Trophoblast cell (in vitro differentiated cells and primary cell): Measurements from ENCODE around the gene KIF6.

Experiments used
- DNase-seq, 2 donors: peaks; one replicate each; pipeline ENCODE4 v3.0.0-alpha.2; 2016
- H2AFZ ChIP-seq: 2 replicates; pipeline ENCODE4 v1.6.1; 2013; ENCODE audit warnings: low read length, moderate library complexity, mild to moderate bottlenecking; ENCODE audit not compliant: insufficient read depth, poor library complexity
- H2AK5ac ChIP-seq: 2 replicates; pipeline ENCODE4 v1.6.1; 2013; ENCODE audit warnings: mild to moderate bottlenecking, low read length
- H2BK120ac ChIP-seq: 2 replicates; pipeline ENCODE4 v1.6.1; 2013; ENCODE audit warnings: low read length, mild to moderate bottlenecking, moderate library complexity; ENCODE audit not compliant: insufficient read depth, poor library complexity
- H2BK12ac ChIP-seq: 2 replicates; pipeline ENCODE4 v1.6.1; 2013; ENCODE audit warnings: mild to moderate bottlenecking, low read length, moderate library complexity
- H2BK5ac ChIP-seq: 2 replicates; pipeline ENCODE4 v1.6.1; 2013; ENCODE audit warnings: low read length, low read depth, moderate library complexity, mild to moderate bottlenecking; ENCODE audit not compliant: poor library complexity
- H3K14ac ChIP-seq: 2 replicates; pipeline ENCODE4 v1.6.1; 2013; ENCODE audit warnings: mild to moderate bottlenecking, low read length
- H3K18ac ChIP-seq: 2 replicates; pipeline ENCODE4 v1.6.1; 2013; ENCODE audit warnings: mild to moderate bottlenecking, low read length
- H3K23ac ChIP-seq: 2 replicates; pipeline ENCODE4 v1.6.1; 2013; ENCODE audit warnings: low read length
- H3K27ac ChIP-seq: 2 replicates; pipeline ENCODE4 v1.5.1; 2013; ENCODE audit warnings: low read depth, mild to moderate bottlenecking, inconsistent platforms, low read length, moderate library complexity
- H3K27me3 ChIP-seq: 2 replicates; pipeline ENCODE4 v1.6.1; 2013; ENCODE audit warnings: inconsistent platforms, mild to moderate bottlenecking, low read length, moderate library complexity; ENCODE audit not compliant: insufficient read depth
- H3K36me3 ChIP-seq, 2 experiments: 1 replicate in 1 of 2; 2 replicates in 1 of 2; pipeline ENCODE4 v1.6.1; 2013; ENCODE audit warnings: low read length in 2 of 2, mild to moderate bottlenecking in 2 of 2, moderate library complexity in 1 of 2; ENCODE audit not compliant: insufficient read depth in 2 of 2, control insufficient read depth in 1 of 2
- H3K4ac ChIP-seq: 2 replicates; pipeline ENCODE4 v1.6.1; 2013; ENCODE audit warnings: low read depth, mild to moderate bottlenecking, low read length, moderate library complexity
- H3K4me1 ChIP-seq, 2 experiments: 1 replicate in 1 of 2; 2 replicates in 1 of 2; pipeline ENCODE4 v1.6.1; 2013; ENCODE audit warnings: low read length in 2 of 2, mild to moderate bottlenecking in 2 of 2, moderate library complexity in 1 of 2; ENCODE audit not compliant: insufficient read depth in 2 of 2, control insufficient read depth in 1 of 2
- H3K4me2 ChIP-seq: 2 replicates; pipeline ENCODE4 v1.6.1; 2013; ENCODE audit warnings: inconsistent platforms, mild to moderate bottlenecking, low read length, moderate library complexity
- H3K4me3 ChIP-seq: 2 replicates; pipeline ENCODE4 v1.5.1; 2013; ENCODE audit warnings: mild to moderate bottlenecking, low read depth, low read length, inconsistent platforms
- H3K79me1 ChIP-seq: one replicate; pipeline ENCODE4 v1.6.1; 2013; ENCODE audit warnings: low read length
- H3K79me2 ChIP-seq: 2 replicates; pipeline ENCODE4 v1.6.1; 2013; ENCODE audit warnings: low read length, mild to moderate bottlenecking; ENCODE audit not compliant: control insufficient read depth, insufficient read depth, poor library complexity
- H3K9ac ChIP-seq: 2 replicates; pipeline ENCODE4 v1.6.1; 2013; ENCODE audit warnings: mild to moderate bottlenecking, low read length
- H3K9me3 ChIP-seq: 2 replicates; pipeline ENCODE4 v1.6.1; 2013; ENCODE audit warnings: low read depth, mild to moderate bottlenecking, control low read depth, inconsistent platforms, low read length; ENCODE audit not compliant: insufficient read depth
- H4K12ac ChIP-seq: 2 replicates; pipeline ENCODE4 v1.6.1; 2013; ENCODE audit warnings: low read depth, mild to moderate bottlenecking, low read length, moderate library complexity
- H4K8ac ChIP-seq: 2 replicates; pipeline ENCODE4 v1.6.1; 2013; ENCODE audit warnings: low read depth, mild to moderate bottlenecking, low read length, moderate library complexity
- H4K91ac ChIP-seq: one replicate; pipeline ENCODE4 v1.6.1; 2013; ENCODE audit warnings: low read depth, mild to moderate bottlenecking, low read length, moderate library complexity
- WGBS: extraction: QIAGEN DNeasy Blood & Tissue Kit; methylation state at CpG from one replicate; pipeline ENCODE4 v1.1.7; 2013; ENCODE audit warnings: missing lambda C conversion rate; ENCODE audit not compliant: insufficient read length, insufficient coverage; ENCODE audit errors: extremely low coverage; 5-methylcytosine and 5-hydroxymethylcytosine counted together

Gene KIF6

GRCh38 chr6:39313526-39314272 is 411.5 kb downstream of the KIF6 start:
- peaks cover 0 to 2% of the 10 kb centered on the region in 2 experiments for H3K4me1 ChIP-seq
- H3K4me2 ChIP-seq: peak overlapping the region; percentile 45
- H2BK120ac ChIP-seq: no peak overlapping the region
- H2BK12ac ChIP-seq: no peak overlapping the region
- H3K4me3 ChIP-seq: no peak overlapping the region
- H3K27me3 ChIP-seq: peaks cover 40% of the 10 kb centered on the region
- H4K91ac ChIP-seq: no peak overlapping the region
- H4K8ac ChIP-seq: no peak overlapping the region
- no peak overlapping the region for H3K23ac ChIP-seq
- H3K27ac ChIP-seq: no peak overlapping the region
- H3K18ac ChIP-seq: no peak overlapping the region
- H4K12ac ChIP-seq: no peak overlapping the region
- no CpG with 5 or more reads among the region's 80 CpGs for WGBS
- H3K9me3 ChIP-seq: peaks cover 11% of the 10 kb centered on the region
- H3K79me1 ChIP-seq: no peaks in the 10 kb centered on the region
- H3K9ac ChIP-seq: no peak overlapping the region
- no peak overlapping the region for H3K4ac ChIP-seq
- no peak for DNase-seq
- H2AFZ ChIP-seq: no peak overlapping the region
- no peak overlapping the region for H2AK5ac ChIP-seq
- H2BK5ac ChIP-seq: no peak overlapping the region
- H3K36me3 ChIP-seq: no peaks in the 10 kb centered on the region
- no peak overlapping the region for H3K14ac ChIP-seq
- H3K79me2 ChIP-seq: no peaks in the 10 kb centered on the region

- no peak overlapping the region for H3K4me3 ChIP-seq
- H3K4me1 ChIP-seq: peaks cover 0 to 2% of the 10 kb centered on the region in 2 experiments
- H3K27ac ChIP-seq: no peak overlapping the region
- H4K8ac ChIP-seq: no peak overlapping the region
- no peak overlapping the region for H2BK5ac ChIP-seq
- H2BK12ac ChIP-seq: no peak overlapping the region
- no peaks in the 10 kb centered on the region for H3K36me3 ChIP-seq
- no peak overlapping the region for H3K23ac ChIP-seq
- no peak overlapping the region for H4K91ac ChIP-seq
- peaks cover 11% of the 10 kb centered on the region for H3K9me3 ChIP-seq
- H3K9ac ChIP-seq: no peak overlapping the region
- H3K27me3 ChIP-seq: peaks cover 40% of the 10 kb centered on the region
- no peaks in the 10 kb centered on the region for H3K79me1 ChIP-seq
- no peak overlapping the region for H2BK120ac ChIP-seq
- H4K12ac ChIP-seq: no peak overlapping the region
- H2AFZ ChIP-seq: no peak overlapping the region
- H3K4ac ChIP-seq: no peak overlapping the region
- no peak overlapping the region for H3K14ac ChIP-seq
- no peak overlapping the region for H2AK5ac ChIP-seq
- no CpG with 5 or more reads among the region's 45 CpGs for WGBS
- DNase-seq: no peak
- peak overlapping the region; percentile 45 for H3K4me2 ChIP-seq
- H3K79me2 ChIP-seq: no peaks in the 10 kb centered on the region
- H3K18ac ChIP-seq: no peak overlapping the region
These were observed 412.2 kb downstream of the KIF6 start for GRCh38 chr6:39312912-39313525.

GRCh38 chr6:39310542-39310941 is 414.7 kb downstream of the KIF6 start:
- no CpG with 5 or more reads among the region's 4 CpGs for WGBS
- H3K4ac ChIP-seq: no peak overlapping the region

GRCh38 chr6:39309942-39310531 is 415.2 kb downstream of the KIF6 start:
- no peak overlapping the region for H3K27ac ChIP-seq
- peaks cover 2% of the 10 kb centered on the region for H3K9me3 ChIP-seq
- no peak overlapping the region for H4K91ac ChIP-seq
- no peak overlapping the region for H3K4me3 ChIP-seq
- H3K23ac ChIP-seq: no peak overlapping the region
- peaks cover 30% of the 10 kb centered on the region for H3K27me3 ChIP-seq
- H3K4ac ChIP-seq: no peak overlapping the region
- no peak overlapping the region for H2BK120ac ChIP-seq
- no peak overlapping the region for H2AFZ ChIP-seq
- no peak overlapping the region for H4K12ac ChIP-seq
- H3K9ac ChIP-seq: no peak overlapping the region
- H3K14ac ChIP-seq: no peak overlapping the region
- no peaks in the 10 kb centered on the region for H3K36me3 ChIP-seq
- no peaks in the 10 kb centered on the region for H3K79me1 ChIP-seq
- H3K4me2 ChIP-seq: no peak overlapping the region
- peaks cover 0 to 2% of the 10 kb centered on the region in 2 experiments for H3K4me1 ChIP-seq
- DNase-seq: peak; percentile 74 to 90
- H2BK12ac ChIP-seq: no peak overlapping the region
- no CpG with 5 or more reads among the region's 7 CpGs for WGBS
- H2BK5ac ChIP-seq: no peak overlapping the region
- H3K18ac ChIP-seq: no peak overlapping the region
- H2AK5ac ChIP-seq: no peak overlapping the region
- no peak overlapping the region for H4K8ac ChIP-seq
- H3K79me2 ChIP-seq: no peaks in the 10 kb centered on the region

More at GRCh38 chr6:39310542-39310941, 414.7 kb downstream of the KIF6 start:
- no peak for DNase-seq
- no peak overlapping the region for H3K23ac ChIP-seq
- no peak overlapping the region for H3K4me3 ChIP-seq
- peaks cover 0 to 2% of the 10 kb centered on the region in 2 experiments for H3K4me1 ChIP-seq
- H3K14ac ChIP-seq: no peak overlapping the region
- no peak overlapping the region for H2AK5ac ChIP-seq
- H2BK5ac ChIP-seq: no peak overlapping the region
- no peaks in the 10 kb centered on the region for H3K79me2 ChIP-seq
- no peaks in the 10 kb centered on the region for H3K36me3 ChIP-seq
- H4K12ac ChIP-seq: no peak overlapping the region
- no peak overlapping the region for H4K8ac ChIP-seq
- no peak overlapping the region for H3K9ac ChIP-seq
- H3K9me3 ChIP-seq: peaks cover 3% of the 10 kb centered on the region
- no peak overlapping the region for H2BK120ac ChIP-seq
- no peak overlapping the region for H3K18ac ChIP-seq
- no peak overlapping the region for H3K4me2 ChIP-seq
- no peak overlapping the region for H2BK12ac ChIP-seq
- no peak overlapping the region for H4K91ac ChIP-seq
- no peaks in the 10 kb centered on the region for H3K79me1 ChIP-seq
- H3K27ac ChIP-seq: no peak overlapping the region
- H2AFZ ChIP-seq: no peak overlapping the region
- H3K27me3 ChIP-seq: peaks cover 35% of the 10 kb centered on the region
